Cerebellar nuclear complex (tissue), 1 donor: Measurements from ENCODE around the gene FLCN.
"Not testable (repeated sequence)": the region's sequence is repeated elsewhere in the genome, so short reads cannot be mapped to it uniquely, and the experiment has no call there.

Experiments used
- DNase-seq, 2 experiments: peaks; one replicate each; lab custom pipeline; 2025; lab: John Stamatoyannopoulos, UW

FLCN gene

GRCh38 chr17:17207998-17208397 lies 29.0 kb downstream of the FLCN start:
- DNase-seq, result no peak

- DNase-seq, result no peak
Measured at GRCh38 chr17:17206913-17207335, 30.0 kb downstream of the FLCN start.

GRCh38 chr17:17206124-17206912 lies 30.6 kb downstream of the FLCN start, which contains the start of gene PLD6:
PLD6 (minus strand) TSS chr17:17206333; CDS start chr17:17206286, 47 bp downstream.
- no peak for DNase-seq

- no peak for DNase-seq
Measured at GRCh38 chr17:17205368-17206123, 31.4 kb downstream of the FLCN start.

GRCh38 chr17:17204635-17205231 lies 32.2 kb downstream of the FLCN start:
- no peak for DNase-seq

GRCh38 chr17:17204041-17204591 lies 32.9 kb downstream of the FLCN start:
- DNase-seq, result no peak

- DNase-seq, result no peak
Measured at GRCh38 chr17:17203173-17203730, 33.7 kb downstream of the FLCN start.

- DNase-seq, result no peak
Measured at GRCh38 chr17:17201907-17202306, 35.1 kb downstream of the FLCN start.

- DNase-seq, result no peak
Measured at GRCh38 chr17:17201271-17201670, 35.7 kb downstream of the FLCN start.

GRCh38 chr17:17200831-17201230 lies 36.1 kb downstream of the FLCN start:
- no peak for DNase-seq

- DNase-seq, result no peak
Measured at GRCh38 chr17:17200311-17200710, 36.7 kb downstream of the FLCN start.

- no peak for DNase-seq
Measured at GRCh38 chr17:17198281-17198680, 38.7 kb downstream of the FLCN start.

- DNase-seq, result no peak
Measured at GRCh38 chr17:17196776-17197175, 40.2 kb downstream of the FLCN start.

GRCh38 chr17:17195466-17195865 lies 41.5 kb downstream of the FLCN start:
- not testable (repeated sequence) for DNase-seq

GRCh38 chr17:17191961-17192381 lies 45.0 kb downstream of the FLCN start:
- DNase-seq, result no peak

GRCh38 chr17:17191346-17191792 lies 45.6 kb downstream of the FLCN start:
- DNase-seq, result no peak

- no peak for DNase-seq
Measured at GRCh38 chr17:17190188-17190587, 46.8 kb downstream of the FLCN start.

GRCh38 chr17:17189559-17189958 lies 47.4 kb downstream of the FLCN start:
- no peak for DNase-seq

- no peak for DNase-seq
Measured at GRCh38 chr17:17188586-17188985, 48.4 kb downstream of the FLCN start.

- DNase-seq, result no peak
Measured at GRCh38 chr17:17186551-17187505, 50.1 kb downstream of the FLCN start.

GRCh38 chr17:17186051-17186450 lies 50.9 kb downstream of the FLCN start:
- no peak for DNase-seq
